Brain pericyte (primary cell): ENCODE results near the gene ACSL6.

Experiments
- DNase-seq: peaks from one replicate; pipeline ENCODE4 v3.0.0-alpha.2; 2012; ENCODE audit warnings: low read depth, low spot score

ACSL6 gene

DNA sequence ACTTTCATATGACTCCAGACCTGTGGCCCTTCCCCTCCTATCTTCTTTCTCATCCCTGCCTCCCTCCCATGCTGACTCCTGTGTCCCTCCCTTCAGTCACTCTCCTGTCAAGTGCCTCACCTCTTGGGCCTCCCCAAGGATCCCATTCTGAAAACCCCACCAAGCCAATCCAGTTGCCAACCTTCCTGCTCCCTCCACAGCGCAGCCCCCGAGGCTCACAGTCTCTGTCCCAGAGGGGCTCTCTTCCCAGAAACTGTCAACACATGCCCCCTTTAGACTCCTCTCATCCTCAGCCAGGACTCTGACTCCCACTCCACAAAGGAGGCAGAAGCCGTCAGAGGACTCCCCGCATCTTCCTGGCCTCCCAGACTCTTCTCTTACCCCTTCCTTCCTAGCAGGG lies 30.8 kb downstream of the ACSL6 start:
- DNase-seq = no peak

DNA sequence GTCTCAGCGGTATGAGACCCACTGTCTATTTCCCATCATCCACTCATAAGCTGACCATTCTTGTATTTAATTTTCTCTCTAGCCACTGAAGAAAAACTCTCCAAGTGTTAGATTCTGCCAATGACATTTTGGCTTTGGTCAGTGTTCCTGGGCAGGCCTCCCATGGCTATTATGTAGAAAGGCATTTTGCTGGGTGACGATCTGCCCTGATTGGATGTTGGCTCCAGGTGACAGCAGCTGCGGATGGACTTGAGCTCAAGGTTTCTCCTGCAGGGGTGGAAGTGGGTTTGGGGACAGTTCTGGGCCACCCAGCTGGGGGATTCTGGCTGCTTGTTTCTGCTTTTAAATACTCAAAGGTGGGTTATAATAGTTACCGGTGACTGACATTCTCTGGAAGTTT lies 31.6 kb downstream of the ACSL6 start:
- DNase-seq = no peak

DNA sequence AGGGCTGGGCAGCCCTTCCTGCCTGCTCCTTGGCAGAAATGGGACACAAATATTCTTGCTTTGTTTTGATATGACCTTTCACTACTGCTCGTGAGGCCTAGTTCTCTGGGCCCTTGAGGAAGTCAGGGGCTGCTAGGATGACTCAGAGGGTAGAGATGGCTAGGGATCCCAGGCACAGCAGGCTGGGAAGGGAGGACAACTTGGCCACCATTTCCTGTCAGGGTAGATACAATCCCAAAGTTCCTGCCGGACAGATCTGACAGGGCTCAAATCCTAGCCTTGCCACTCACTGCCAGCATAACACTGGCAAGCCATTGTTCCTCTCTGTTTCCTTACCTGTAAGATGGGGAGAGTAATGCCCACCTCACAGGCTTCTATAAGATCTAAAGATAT lies 34.2 kb downstream of the ACSL6 start:
- DNase-seq = no peak

DNA sequence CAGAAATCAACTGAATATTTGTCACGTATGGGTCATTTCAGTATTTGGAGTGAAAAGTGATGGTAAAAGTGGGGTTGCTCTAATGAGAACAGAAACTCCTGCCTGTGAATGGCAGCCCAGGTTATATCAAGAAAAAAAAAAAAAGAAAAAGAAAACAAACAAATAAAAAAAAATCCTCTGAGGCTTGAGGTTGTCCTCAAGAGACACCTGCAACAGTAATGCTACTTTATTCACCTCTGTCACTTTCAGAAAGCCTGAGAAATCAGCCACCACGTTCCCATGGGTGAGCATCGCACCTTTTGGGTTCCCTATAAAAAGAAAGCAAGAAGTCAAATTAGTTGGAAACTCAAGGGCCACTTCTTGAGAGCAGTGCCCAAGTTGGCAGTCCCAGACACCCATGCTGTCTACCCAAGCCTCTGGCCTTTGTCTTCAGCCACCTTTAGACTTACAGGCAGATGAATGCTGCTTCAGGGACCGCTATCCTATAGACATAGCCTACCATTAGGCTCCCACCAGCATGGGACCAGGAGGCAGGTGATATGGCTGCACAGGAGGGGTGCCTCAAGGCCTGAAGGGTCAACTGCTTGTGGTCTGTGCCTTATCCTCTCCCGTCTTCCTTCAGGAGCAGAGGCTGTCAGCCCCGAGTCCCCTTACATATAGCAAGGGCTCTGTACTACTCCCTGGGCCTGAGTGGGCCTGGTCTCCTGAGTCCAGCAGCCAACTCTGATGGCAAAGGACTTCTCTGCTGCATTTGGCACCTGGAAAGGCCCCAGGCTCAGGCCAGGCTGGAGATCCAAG lies 34.8 kb downstream of the ACSL6 start:
- DNase-seq = no peak

DNA sequence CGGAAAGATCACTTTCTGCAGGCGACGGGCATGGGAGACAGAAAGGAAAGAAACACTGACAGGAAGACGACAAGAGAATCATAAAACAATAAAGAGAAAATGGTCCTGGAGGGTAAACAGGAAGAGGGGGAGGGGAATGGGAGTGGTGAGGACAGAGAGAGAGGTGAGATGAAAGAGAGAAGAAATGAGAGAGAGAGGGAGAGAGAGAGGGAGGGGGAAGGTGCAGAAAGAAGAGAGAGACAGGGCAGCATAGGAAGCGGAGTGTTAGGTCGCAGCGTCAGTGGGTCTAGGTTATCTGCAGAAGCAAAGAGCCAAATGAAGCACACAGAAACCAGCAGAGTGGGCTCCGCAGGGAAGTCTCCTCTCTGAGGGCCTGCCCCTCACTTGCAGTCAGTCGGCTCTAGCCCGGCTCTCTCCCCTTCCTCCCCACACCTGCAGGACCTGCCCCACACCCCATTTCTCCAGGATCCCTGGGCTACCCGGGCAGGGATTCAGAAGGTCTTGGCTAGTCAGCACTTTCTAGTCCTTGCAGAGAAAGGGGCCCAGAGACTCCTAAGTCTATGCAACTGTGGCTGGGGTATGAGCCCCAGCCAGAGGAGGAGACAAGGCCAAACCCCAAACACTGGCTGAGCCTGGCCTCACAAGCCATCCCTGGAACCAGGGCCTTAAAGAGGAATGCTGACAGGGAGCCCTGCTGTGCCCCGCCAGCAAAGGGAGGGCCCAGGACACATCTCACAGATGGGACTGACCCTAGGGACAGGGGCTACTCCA lies 36.3 kb downstream of the ACSL6 start:
- DNase-seq = no peak

DNA sequence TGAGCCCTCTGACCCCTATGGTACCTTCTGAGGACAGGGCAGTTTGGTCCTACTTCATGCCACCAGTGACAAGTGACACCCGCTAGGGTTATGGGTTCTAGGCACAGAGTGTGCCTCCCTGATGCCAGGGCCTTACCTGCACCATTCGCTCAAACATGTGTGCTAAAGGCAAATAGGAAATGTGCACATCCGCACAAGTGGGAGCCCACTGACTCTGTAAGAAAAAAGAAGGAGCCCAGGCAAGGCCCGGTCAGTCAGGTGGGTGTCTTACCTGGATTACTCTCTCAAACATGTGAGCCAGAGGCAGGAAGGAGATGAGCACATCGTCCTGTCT lies 36.9 kb downstream of the ACSL6 start:
- no peak for DNase-seq

DNA sequence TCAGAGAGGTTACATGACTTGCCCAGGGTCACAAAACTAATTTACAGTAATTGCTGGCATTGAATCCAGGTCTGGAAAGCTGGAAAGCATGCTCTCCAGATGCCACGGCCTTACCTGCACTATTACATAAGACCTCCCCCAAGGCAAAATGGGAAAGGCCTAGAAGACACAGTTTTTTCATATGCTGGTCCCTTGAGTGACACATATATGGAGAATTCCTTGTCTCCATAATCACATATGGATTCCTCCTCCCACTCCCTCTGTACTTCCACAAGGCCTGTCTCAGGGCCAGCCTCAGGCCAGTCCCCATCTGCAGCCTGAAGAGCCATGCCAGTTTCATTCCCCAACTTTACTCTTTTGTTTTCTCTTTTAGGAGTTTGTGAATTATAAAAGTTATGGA lies 37.4 kb downstream of the ACSL6 start:
- DNase-seq = no peak

DNA sequence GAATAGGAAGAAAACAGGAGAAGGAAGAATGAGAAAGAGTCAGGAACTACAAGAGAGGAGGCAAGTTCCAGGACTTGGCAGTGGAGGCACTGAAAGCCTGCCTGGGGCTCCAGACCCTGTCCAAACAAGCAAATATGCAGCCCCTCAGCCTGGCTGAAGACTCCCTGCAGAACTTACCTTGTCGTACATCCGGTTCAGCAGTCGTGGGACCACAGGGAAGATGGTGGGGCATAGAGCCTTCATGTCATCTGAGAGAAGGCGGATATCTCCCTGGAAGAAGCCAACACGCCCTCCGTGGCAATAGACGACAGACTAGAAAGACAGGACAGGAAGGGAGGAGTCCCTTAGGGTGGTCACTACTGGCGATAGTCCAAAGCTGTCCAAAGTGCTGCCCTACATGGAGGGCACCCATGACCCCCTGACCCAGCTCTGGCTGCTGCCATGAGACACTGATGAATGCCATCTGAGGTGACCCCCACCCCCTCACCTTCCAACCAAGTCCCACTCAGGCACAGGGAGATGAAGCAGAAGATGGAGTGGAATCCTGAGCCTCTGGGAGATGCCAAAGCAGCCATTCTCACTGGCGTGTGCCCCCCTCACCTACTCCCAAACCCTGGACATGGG lies 38.3 kb downstream of the ACSL6 start:
- no peak for DNase-seq

DNA sequence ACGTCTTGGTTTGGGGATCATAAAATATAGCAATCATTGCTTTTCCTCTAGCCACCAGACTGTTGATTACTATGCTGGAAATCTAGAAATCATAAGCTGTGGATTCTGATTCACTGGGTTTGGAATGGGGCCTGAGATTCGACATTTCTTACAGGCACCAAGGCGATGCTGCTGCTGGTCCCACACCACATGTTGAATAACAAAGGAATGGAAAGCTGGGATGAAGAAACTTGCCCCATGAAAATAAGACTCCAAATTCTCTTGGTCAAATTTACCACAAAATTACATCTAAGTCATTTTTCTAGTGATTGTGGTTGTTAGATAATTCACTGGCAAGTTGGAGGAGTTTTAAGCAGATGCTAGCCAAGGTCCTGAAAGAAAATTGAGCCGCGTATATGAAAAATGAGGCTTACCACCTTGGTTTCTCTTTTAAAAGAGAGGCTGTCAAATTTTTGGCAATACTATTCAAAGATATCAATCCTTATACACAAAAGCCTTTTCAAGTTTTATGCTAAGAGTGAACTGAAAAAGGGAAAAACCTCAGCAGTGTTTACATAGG lies 43.0 kb downstream of the ACSL6 start:
- DNase-seq = no peak

DNA sequence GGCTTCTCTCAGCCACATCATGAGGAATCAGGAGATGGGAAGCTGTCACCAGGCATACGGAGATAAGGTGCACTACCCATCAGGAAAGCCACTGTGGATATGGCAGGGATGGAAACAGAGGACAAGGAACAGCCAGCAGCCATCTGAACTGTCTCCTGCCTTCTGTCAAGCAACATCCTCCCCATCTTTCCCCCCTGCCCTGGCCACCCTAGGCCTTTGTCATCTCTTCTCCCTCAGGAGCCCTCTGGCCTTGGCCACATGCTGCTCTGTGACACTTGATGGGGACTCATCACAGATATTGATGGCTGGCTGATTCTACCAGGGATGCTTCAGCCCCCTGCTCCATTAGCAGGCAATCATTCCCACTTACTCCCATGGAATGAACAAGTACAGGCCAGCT lies 44.9 kb downstream of the ACSL6 start:
- no peak for DNase-seq

DNA sequence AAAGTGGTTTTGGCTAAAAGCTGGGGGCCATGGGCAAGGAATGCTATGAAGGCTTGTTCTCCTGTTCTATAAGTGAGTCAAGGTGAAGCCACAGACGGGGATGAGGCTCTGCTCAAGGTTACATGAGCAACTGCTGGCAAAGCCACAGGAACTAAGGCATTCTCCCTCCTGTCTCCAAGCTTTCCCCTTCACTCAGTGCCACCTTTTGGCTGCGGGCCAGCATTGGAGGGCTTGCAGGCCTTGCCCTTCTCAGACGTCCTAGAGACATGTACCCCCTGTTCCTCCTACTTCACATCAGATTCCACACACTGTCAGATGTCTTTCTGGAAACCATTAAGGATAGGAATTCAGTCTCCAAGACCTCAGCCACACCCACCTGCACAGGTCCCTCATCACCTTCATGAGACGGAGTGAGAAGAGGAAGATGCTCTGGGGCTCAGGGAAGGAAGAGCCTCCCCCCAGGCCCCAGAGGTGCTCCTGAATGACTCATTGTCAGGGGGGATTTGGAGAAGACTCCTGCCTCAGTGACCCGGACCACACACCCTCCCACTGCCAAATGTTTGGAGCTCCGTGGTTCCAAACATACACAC lies 45.5 kb downstream of the ACSL6 start:
- no peak for DNase-seq

DNA sequence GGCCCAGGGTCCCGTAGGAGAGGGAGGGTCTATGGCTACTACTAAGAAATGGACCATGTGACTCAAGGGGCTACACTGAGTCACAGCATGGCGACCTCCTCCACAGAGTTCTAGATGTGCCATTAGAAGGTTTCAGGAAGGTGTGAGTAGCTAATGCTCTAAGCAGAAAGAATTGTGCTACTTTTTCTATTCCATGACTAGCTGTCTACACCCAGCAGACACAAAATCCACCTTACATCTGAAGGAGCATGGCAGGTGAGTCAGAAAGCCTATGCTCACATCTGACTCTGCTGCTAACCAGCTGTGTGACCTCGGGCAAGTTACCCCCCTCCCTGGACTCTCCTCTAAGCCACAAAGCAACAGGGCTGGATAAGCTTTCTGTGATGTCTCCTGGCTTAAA lies 51.6 kb downstream of the ACSL6 start:
- no peak for DNase-seq

DNA sequence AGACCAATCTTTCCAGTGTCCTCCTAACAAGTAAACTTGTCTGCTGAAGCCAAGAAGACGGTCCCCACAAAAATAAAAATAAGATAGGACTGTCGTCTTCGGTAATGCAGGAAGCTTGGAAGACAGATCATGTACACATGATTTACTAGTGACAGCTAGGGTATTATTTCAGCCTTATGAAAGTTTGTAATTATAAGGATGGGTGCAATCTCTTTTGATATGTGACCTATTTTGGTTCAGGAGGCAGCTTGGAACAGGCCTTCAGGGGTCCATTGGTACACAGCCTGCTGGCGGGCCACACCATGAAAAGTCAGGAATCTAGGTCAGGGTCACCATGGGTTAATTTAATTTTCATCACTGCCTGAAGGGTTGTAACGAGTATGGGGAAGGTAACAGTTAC lies 52.3 kb downstream of the ACSL6 start:
- no peak for DNase-seq

DNA sequence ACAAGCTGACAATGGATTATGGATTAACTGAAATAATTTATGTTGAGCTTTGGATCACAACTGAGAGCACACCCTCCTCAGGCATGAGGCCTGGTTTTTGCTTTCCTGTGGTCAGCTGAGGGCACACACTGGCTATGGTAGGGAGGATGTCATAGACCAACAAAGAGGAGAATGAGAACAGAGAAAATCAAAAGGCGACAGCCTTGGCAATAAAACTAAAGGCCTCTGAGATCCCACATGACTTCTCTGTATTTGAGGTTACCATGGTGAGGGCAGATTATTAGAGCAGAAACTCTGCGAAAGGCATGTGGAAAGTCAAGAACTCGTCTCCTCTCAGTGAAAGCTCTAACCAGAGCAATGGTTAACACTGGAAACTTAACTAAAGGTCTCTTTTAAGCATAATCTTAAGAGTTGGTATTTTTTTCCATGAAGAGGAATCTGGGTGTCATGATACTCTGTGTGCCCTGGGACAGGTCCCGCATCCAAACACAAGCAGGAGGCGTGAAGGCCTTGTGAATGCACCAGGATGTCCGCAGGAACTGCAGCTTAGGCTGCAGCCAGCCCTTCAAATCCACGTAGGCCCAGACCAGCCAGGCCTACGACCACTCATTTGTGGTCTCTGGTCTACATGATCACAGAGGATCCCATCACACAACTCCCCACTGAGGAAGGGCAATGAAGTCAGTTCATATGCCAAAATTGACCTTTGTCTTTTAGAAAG lies 53.6 kb downstream of the ACSL6 start:
- DNase-seq = no peak

DNA sequence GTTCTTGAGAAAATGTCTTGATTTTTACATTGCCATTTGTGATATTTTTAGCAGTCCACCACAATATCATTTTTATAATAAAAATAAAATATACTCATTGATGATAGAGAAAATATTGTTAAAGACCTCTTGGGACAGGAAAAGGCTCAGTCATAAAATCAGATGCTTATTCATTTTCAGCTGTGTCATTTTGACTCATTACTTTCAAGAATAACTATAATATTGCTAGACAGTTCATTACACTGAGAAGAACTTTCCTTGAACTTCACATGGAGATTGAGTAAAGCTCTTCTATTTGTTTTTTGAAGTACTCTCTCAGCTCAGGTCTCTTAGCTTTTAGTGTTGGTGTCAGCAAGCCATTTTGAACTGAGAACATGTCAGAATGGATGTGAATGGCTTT lies 57.5 kb downstream of the ACSL6 start:
- no peak for DNase-seq

DNA sequence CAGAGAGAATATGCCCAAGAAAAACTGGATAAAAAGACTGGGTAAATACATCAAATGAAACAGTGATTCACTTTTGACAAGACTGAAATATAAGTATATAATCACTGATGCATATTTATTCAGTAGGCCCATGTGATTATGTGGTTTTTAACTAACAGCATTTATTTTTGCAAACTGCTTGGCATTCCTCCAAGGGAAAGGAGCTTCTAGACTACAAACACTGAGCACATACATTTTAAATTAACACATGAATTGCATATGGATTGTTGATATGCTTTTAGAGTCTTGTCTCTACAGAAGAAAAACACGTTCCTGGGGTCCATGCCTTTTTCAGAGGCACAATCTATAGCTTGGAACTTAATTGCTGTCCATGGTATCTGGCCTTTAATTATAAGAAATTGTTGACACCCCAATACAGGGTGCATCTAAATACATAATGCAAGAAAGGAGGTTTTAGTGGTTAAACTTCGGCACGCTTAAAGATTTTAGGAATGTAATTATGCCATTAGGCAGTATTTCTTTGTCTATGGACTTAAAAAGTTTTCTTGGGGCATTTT lies 59.1 kb downstream of the ACSL6 start:
- DNase-seq = no peak

DNA sequence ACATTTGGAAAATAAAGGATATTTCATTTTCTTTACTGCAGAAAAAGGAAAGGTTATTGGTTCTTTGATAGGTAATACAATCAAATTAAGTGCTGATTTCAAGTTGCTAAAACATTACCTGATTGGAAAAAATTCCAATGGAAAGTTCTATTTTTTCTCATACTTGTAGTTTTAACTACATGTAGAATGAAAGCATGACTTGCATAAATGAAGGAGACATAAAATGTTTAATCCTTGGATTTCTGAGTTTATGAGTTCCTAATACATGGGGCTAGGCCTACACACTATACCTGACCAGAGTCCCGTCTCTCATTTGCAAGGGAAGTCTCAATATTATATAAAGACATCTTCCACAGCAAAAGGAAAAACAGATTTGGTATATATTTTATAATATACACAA lies 60.8 kb downstream of the ACSL6 start:
- no peak for DNase-seq

DNA sequence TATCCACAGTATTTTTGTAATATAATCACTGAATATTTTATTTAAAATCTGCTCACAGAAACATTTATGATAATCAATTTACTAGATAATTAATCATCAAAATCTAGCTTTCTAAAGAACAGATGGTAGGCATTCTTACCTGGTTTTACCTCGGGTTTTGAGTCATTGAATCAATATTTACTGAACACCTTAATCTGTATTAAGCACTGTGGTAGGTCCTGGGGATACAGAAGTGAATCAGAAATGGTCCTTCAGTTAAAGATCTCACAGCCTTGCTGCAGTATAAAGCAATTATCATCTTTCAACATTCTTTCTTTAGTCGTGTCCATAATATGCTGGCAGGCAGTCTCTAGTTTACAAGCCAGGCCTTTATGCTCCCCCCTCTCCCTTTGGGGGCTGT lies 64.0 kb downstream of the ACSL6 start:
- DNase-seq = no peak

DNA sequence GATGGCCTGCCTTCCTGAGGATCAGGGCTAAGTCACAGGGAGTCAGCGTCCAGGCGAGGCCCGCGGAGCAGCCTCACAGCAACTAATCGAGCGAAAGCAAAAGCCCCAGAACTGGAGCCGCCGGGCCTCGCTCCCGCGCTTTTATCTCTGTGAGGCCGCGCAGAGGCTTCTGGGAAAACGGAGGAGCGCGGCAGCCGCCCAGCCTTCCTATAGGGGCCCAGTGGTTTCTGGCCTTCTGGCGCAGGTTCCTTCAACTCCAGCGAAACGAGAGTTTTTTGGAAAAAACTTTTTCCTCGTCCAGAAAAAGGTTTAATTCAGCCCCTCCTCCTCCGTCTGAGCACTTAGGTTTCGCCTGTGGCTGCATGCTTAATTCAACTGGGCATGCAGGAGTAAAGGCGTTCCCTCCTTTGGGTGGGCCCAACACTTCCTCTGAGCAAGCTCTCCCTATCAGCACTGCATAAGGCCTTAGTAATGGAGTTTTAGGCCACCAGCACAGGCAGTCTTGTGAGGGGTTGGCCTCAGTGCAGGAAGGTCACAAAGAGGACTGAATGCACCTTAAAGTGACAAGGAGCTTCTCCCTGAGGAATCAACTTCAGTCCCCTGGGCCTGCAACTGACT lies 65.8 kb downstream of the ACSL6 start, which contains the start of gene MEIKIN:
TSS of gene MEIKIN (minus strand) at position 113 of the 618 bp plus-strand sequence. CDS start 158 bp downstream, outside the sequence.
- DNase-seq = no peak

DNA sequence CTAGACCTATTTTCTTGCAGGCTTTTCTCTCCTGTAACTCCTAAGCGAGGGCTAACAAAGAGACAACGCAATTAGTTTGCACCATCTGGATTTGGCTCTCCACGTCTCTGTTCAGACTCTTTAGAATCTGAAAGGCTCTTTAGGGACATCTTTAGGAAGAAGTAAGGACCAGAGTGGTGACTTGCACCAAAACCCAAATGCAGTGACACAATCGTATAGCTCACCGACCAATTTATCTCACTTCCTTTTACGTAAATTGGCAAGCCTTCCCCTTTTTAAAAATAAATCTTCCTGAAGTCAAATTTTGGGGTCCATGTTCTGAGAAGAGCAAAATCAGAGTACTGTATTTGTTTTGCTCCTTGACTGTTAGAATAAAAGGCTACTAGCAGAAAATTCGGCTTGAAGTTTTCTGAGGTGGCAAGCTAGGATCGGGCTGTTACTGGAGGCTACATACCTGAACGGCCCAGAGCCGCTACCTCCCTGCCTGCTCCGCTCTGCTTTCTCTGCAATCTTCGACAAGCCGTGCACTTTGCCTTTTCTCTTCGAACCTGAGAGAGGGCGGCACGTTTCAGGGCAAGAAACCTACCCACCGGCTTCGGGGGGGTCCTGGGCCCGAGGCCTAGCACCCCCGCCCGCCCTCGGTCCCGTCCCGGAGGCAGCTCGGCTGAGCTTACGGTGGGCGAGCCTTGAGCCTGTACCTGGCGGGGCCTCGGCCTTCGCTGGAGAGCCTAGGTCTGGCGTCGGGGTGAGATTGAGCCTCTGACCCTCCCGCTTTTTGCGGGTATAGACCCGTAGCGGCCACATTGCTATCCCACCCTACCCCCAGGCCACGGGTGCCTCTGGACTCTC lies 66.5 kb downstream of the ACSL6 start:
- no peak for DNase-seq
